ENCODE data around the gene POLR1B. TPM values are rescaled to one million over a fixed set of nuclear protein-coding genes. Genes with fewer than 3 reads are reported as not detected.
"Not testable (repeated sequence)": the region's sequence is repeated elsewhere in the genome, so short reads cannot be mapped to it uniquely, and the experiment has no call there.

The POLR1B gene
- total and polyA plus RNA-seq, 4 donors: 6.5 to 23.8 (median 10.8) TPM

DNA sequence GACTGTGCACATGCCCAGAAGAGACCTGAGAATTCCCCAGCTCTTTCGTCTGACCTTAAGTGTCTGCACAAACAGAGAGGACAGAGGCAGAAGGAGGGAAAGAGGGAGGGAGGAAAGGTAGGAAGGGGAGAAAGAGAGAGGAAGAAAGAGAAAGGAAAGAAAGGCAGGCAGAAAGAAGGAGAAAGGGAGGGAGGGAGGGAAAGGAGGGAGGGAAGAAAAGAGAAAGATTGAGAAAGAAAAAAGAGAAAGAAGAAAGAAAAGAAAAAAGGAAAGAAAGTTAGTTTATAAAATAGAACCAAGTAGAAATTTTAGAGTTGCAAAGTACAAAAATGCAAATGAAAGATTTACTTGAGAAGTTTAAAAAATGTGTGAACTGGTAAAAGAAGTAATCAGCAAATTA, 7.4 kb upstream of the POLR1B start (continued):
- TF ChIP-seq HNF4A (conservative IDR thresholded peaks at IDR 0.05) (no peak), RXRA (IDR thresholded peaks at IDR 0.05) (no peak), EGR1 (IDR thresholded peaks at IDR 0.05; ENCODE audit: low read depth in 2 of 2) (no peak)

GRCh38 chr2:112536665-112537064, 5.6 kb upstream of the POLR1B start:
- not testable (repeated sequence) for DNase-seq (ENCODE audit: low spot score); H3K27ac ChIP-seq (ENCODE audit: low read depth in 1 of 2, low read length in 2 of 2); H3K27me3 ChIP-seq (ENCODE audit: control insufficient read depth in 4 of 4, insufficient read depth in 4 of 4, low read length in 3 of 4); H3K9ac ChIP-seq (ENCODE audit: low read depth in 1 of 2, low read length in 2 of 2); H3K4me1 ChIP-seq (ENCODE audit: control insufficient read depth in 4 of 4, insufficient read depth in 4 of 4, low read length in 3 of 4); H3K4me3 ChIP-seq (ENCODE audit: low read depth in 1 of 3, low read length in 3 of 3); H3K9me3 ChIP-seq (ENCODE audit: control insufficient read depth in 4 of 4, low read length in 3 of 4); H3K36me3 ChIP-seq (ENCODE audit: control insufficient read depth in 4 of 4, insufficient read depth in 3 of 4, low read depth in 1 of 4, low read length in 3 of 4)

GRCh38 chr2:112539306-112539705, 3.0 kb upstream of the POLR1B start:
- Histone ChIP-seq H3K4me3 (ENCODE audit: low read depth in 1 of 3, low read length in 3 of 3) (no peak overlapping the region), H3K4me1 (ENCODE audit: control insufficient read depth in 4 of 4, insufficient read depth in 4 of 4, low read length in 3 of 4) (peaks cover 7 to 20% (median 16%) of the 10 kb centered on the region in 4 donors), H3K9me3 (ENCODE audit: control insufficient read depth in 4 of 4, low read length in 3 of 4) (no peaks in the 10 kb centered on the region), H3K27ac (ENCODE audit: low read depth in 1 of 2, low read length in 2 of 2) (no peak overlapping the region), H3K27me3 (ENCODE audit: control insufficient read depth in 4 of 4, insufficient read depth in 4 of 4, low read length in 3 of 4) (no peaks in the 10 kb centered on the region), H3K9ac (ENCODE audit: low read depth in 1 of 2, low read length in 2 of 2) (no peak overlapping the region), H3K36me3 (ENCODE audit: control insufficient read depth in 4 of 4, insufficient read depth in 3 of 4, low read depth in 1 of 4, low read length in 3 of 4) (no peaks in the 10 kb centered on the region)
- 65% methylated on average over 2 of the region's 2 CpGs for WGBS
- no peak for DNase-seq (ENCODE audit: low spot score)
- no peak for TF ChIP-seq SP1 (IDR thresholded peaks at IDR 0.05)
- TF ChIP-seq GABPA (IDR thresholded peaks at IDR 0.05 in 1 of 2, conservative IDR thresholded peaks at IDR 0.05 in 1 of 2): no peak
- TF ChIP-seq HNF4G (IDR thresholded peaks at IDR 0.05): no peak
- TF ChIP-seq, protein P1, sequence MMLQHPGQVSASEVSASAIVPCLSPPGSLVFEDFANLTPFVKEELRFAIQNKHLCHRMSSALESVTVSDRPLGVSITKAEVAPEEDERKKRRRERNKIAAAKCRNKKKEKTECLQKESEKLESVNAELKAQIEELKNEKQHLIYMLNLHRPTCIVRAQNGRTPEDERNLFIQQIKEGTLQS (IDR thresholded peaks at IDR 0.05): no peak
- no peak for TF ChIP-seq EGR1 (IDR thresholded peaks at IDR 0.05; ENCODE audit: low read depth in 2 of 2)
- no peak for TF ChIP-seq FOXA1 (IDR thresholded peaks at IDR 0.05)
- no peak for TF ChIP-seq FOXA2 (IDR thresholded peaks at IDR 0.05)
- no peak for TF ChIP-seq NR2F2 (IDR thresholded peaks at IDR 0.05)
- TF ChIP-seq, protein P2, sequence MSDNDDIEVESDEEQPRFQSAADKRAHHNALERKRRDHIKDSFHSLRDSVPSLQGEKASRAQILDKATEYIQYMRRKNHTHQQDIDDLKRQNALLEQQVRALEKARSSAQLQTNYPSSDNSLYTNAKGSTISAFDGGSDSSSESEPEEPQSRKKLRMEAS (IDR thresholded peaks at IDR 0.05): no peak
- TF ChIP-seq, protein P3, sequence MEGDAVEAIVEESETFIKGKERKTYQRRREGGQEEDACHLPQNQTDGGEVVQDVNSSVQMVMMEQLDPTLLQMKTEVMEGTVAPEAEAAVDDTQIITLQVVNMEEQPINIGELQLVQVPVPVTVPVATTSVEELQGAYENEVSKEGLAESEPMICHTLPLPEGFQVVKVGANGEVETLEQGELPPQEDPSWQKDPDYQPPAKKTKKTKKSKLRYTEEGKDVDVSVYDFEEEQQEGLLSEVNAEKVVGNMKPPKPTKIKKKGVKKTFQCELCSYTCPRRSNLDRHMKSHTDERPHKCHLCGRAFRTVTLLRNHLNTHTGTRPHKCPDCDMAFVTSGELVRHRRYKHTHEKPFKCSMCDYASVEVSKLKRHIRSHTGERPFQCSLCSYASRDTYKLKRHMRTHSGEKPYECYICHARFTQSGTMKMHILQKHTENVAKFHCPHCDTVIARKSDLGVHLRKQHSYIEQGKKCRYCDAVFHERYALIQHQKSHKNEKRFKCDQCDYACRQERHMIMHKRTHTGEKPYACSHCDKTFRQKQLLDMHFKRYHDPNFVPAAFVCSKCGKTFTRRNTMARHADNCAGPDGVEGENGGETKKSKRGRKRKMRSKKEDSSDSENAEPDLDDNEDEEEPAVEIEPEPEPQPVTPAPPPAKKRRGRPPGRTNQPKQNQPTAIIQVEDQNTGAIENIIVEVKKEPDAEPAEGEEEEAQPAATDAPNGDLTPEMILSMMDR (IDR thresholded peaks at IDR 0.05; ENCODE audit: low read depth, low read length, missing input control): no peak
- no peak for TF ChIP-seq JUND (IDR thresholded peaks at IDR 0.05)
- no peak for TF ChIP-seq HNF4A (conservative IDR thresholded peaks at IDR 0.05)

GRCh38 chr2:112540906-112541305, 1.4 kb upstream of the POLR1B start:
- DNase-seq (ENCODE audit: low spot score): no peak
- H3K9ac ChIP-seq (ENCODE audit: low read depth in 1 of 2, low read length in 2 of 2): no peak overlapping the region
- no peaks in the 10 kb centered on the region for H3K36me3 ChIP-seq (ENCODE audit: control insufficient read depth in 4 of 4, insufficient read depth in 3 of 4, low read depth in 1 of 4, low read length in 3 of 4)
- H3K27ac ChIP-seq (ENCODE audit: low read depth in 1 of 2, low read length in 2 of 2): no peak overlapping the region
- H3K4me1 ChIP-seq (ENCODE audit: control insufficient read depth in 4 of 4, insufficient read depth in 4 of 4, low read length in 3 of 4): peaks cover 7 to 20% (median 16%) of the 10 kb centered on the region in 4 donors
- no peaks in the 10 kb centered on the region for H3K9me3 ChIP-seq (ENCODE audit: control insufficient read depth in 4 of 4, low read length in 3 of 4)
- 55% methylated on average over 2 of the region's 2 CpGs for WGBS
- H3K4me3 ChIP-seq (ENCODE audit: low read depth in 1 of 3, low read length in 3 of 3): no peak overlapping the region
- H3K27me3 ChIP-seq (ENCODE audit: control insufficient read depth in 4 of 4, insufficient read depth in 4 of 4, low read length in 3 of 4): no peaks in the 10 kb centered on the region
- TF ChIP-seq HNF4G (IDR thresholded peaks at IDR 0.05): no peak
- TF ChIP-seq TAF1 (conservative IDR thresholded peaks at IDR 0.05): no peak
- no peak for TF ChIP-seq YY1 (IDR thresholded peaks at IDR 0.05)
- no peak for TF ChIP-seq NR2F2 (IDR thresholded peaks at IDR 0.05)
- no peak for TF ChIP-seq FOXA2 (IDR thresholded peaks at IDR 0.05)
- TF ChIP-seq, protein P3 (IDR thresholded peaks at IDR 0.05; ENCODE audit: low read depth, low read length, missing input control): no peak
- no peak for TF ChIP-seq RAD21 (IDR thresholded peaks at IDR 0.05)
